Measurements from ENCODE around the gene PRKCD. TPM values are rescaled to one million over a fixed set of nuclear protein-coding genes. Genes with fewer than 3 reads are reported as not detected.

The PRKCD gene
- total RNA-seq, 1 donor from 2014 or later, result 36.3 TPM

- intact Hi-C loops (cut with DNase I), result no loop called here
- H3K27ac ChIP-seq, result no peak overlapping the region
- no peak overlapping the region for H3K4me3 ChIP-seq
- no peak for DNase-seq (ENCODE audit: low spot score in 2 of 2)
- H3K4me1 ChIP-seq, result peaks cover under 1 to 3% of the 10 kb centered on the region in 2 donors
- no peaks in the 10 kb centered on the region for H3K9me3 ChIP-seq
- no peak for TF ChIP-seq CTCF (IDR thresholded peaks at IDR 0.05)
- H3K36me3 ChIP-seq, result no peaks in the 10 kb centered on the region
- no peaks in the 10 kb centered on the region for H3K27me3 ChIP-seq
These were observed 14.6 kb upstream of the PRKCD start for GRCh38 chr3:53146319-53146891.

GRCh38 chr3:53147151-53147902 is 13.7 kb upstream of the PRKCD start:
- Histone ChIP-seq H3K4me1 (no peaks in the 10 kb centered on the region), H3K4me3 (no peak overlapping the region), H3K27me3 (no peaks in the 10 kb centered on the region), H3K36me3 (no peaks in the 10 kb centered on the region), H3K9me3 (no peaks in the 10 kb centered on the region), H3K27ac (no peak overlapping the region)
- no peak for TF ChIP-seq CTCF (IDR thresholded peaks at IDR 0.05)
- DNase-seq (ENCODE audit: low spot score in 2 of 2), result no peak
- intact Hi-C loops (cut with DNase I), result no loop called here

DNA sequence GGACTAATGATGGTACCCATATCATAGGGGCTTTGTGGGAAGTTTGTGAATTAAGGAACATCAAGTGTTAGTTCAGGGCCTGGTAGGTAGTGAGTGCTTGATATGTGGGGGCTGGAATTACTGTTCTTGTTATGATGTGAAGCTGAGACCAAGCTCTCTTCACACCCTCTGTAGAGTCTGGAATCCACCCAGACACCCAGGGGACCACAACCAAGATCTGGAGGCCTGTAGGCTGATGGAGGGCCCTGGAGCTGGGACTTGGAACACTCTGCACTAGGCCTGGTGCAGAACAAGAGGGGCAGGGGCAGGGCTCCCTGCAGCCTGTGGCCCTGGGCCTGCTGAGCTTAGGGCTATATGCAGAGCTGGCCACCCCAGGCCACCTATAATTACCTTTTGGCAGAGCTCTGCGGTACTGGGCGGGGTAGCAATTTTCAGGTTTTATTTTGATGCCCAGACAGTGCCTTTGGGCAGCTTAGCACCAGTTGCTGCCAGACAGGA is 13.1 kb upstream of the PRKCD start:
- Histone ChIP-seq H3K9me3 (no peaks in the 10 kb centered on the region), H3K36me3 (no peaks in the 10 kb centered on the region), H3K4me3 (no peak overlapping the region), H3K27me3 (no peaks in the 10 kb centered on the region), H3K4me1 (no peaks in the 10 kb centered on the region), H3K27ac (no peak overlapping the region)
- no peak for DNase-seq (ENCODE audit: low spot score in 2 of 2)
- intact Hi-C loops (cut with DNase I), result no loop called here
- TF ChIP-seq CTCF (IDR thresholded peaks at IDR 0.05), result no peak

- no peak for TF ChIP-seq CTCF (IDR thresholded peaks at IDR 0.05)
- Histone ChIP-seq H3K36me3 (no peaks in the 10 kb centered on the region), H3K4me1 (no peaks in the 10 kb centered on the region), H3K4me3 (no peak overlapping the region), H3K27ac (no peak overlapping the region), H3K9me3 (no peaks in the 10 kb centered on the region), H3K27me3 (no peaks in the 10 kb centered on the region)
- intact Hi-C loops (cut with DNase I), result no loop called here
- no peak for DNase-seq (ENCODE audit: low spot score in 2 of 2)
These were observed 11.9 kb upstream of the PRKCD start for GRCh38 chr3:53149006-53149690.

DNA sequence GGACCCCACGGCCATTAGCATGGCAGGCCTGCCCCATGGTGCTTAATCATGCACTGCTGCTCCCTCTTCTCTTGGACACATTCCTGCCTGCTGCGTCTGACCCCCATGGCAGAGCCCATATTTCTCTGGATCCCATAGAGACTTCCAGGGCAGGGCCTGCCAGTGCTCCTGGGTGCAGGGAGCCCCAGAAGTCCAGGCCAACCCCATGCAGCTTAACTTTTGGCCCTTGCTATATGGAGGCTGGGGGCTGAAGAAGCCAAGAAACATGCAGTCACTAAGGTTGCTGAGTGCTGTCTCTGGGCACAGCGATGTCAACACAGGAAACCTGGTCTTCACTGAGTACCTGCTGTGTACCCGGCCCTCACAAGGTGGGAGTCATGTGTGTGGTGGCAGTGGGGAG is 11.3 kb upstream of the PRKCD start:
- intact Hi-C loops (cut with DNase I), result no loop called here
- H3K4me1 ChIP-seq, result peaks cover under 1 to 4% of the 10 kb centered on the region in 2 donors

More for the DNA sequence above, 11.3 kb upstream of the PRKCD start:
- Histone ChIP-seq H3K9me3 (no peaks in the 10 kb centered on the region), H3K27ac (no peak overlapping the region), H3K27me3 (no peaks in the 10 kb centered on the region), H3K4me3 (no peak overlapping the region), H3K36me3 (no peaks in the 10 kb centered on the region)
- TF ChIP-seq CTCF (IDR thresholded peaks at IDR 0.05), result no peak
- DNase-seq (ENCODE audit: low spot score in 2 of 2), result no peak

All from ascending aorta (tissue), 2 donors.